ENCODE data around the gene DFFB.

The DFFB gene

GRCh38 chr1:3874736-3875135 is 17.5 kb downstream of the DFFB start:
- no peak for DNase-seq (ENCODE audit: low spot score)

- no peak for DNase-seq (ENCODE audit: low spot score)
Measured at GRCh38 chr1:3876716-3877115, 19.4 kb downstream of the DFFB start.

GRCh38 chr1:3879099-3879498 is 21.8 kb downstream of the DFFB start:
- no peak for DNase-seq (ENCODE audit: low spot score)

GRCh38 chr1:3879787-3880428 is 22.6 kb downstream of the DFFB start:
- DNase-seq (ENCODE audit: low spot score) = no peak

- no peak for DNase-seq (ENCODE audit: low spot score)
Measured at GRCh38 chr1:3880429-3881192, 23.3 kb downstream of the DFFB start.

GRCh38 chr1:3881193-3881480 is 23.9 kb downstream of the DFFB start:
- no peak for DNase-seq (ENCODE audit: low spot score)

- DNase-seq (ENCODE audit: low spot score) = no peak
Measured at GRCh38 chr1:3883194-3883925, 26.1 kb downstream of the DFFB start.

- no peak for DNase-seq (ENCODE audit: low spot score)
Measured at GRCh38 chr1:3884966-3885365, 27.7 kb downstream of the DFFB start.

GRCh38 chr1:3885611-3886010 is 28.3 kb downstream of the DFFB start:
- no peak for DNase-seq (ENCODE audit: low spot score)

- DNase-seq (ENCODE audit: low spot score) = no peak
Measured at GRCh38 chr1:3886106-3886670, 28.9 kb downstream of the DFFB start.

GRCh38 chr1:3886691-3887090 is 29.4 kb downstream of the DFFB start:
- no peak for DNase-seq (ENCODE audit: low spot score)

- DNase-seq (ENCODE audit: low spot score) = no peak
Measured at GRCh38 chr1:3888301-3888700, 31.0 kb downstream of the DFFB start.

GRCh38 chr1:3889936-3890335 is 32.7 kb downstream of the DFFB start:
- DNase-seq (ENCODE audit: low spot score) = no peak

GRCh38 chr1:3890389-3891328 is 33.4 kb downstream of the DFFB start:
- no peak for DNase-seq (ENCODE audit: low spot score)

GRCh38 chr1:3891329-3891865 is 34.1 kb downstream of the DFFB start:
- no peak for DNase-seq (ENCODE audit: low spot score)

GRCh38 chr1:3892748-3893147 is 35.5 kb downstream of the DFFB start:
- no peak for DNase-seq (ENCODE audit: low spot score)

GRCh38 chr1:3893190-3893589 is 35.9 kb downstream of the DFFB start:
- no peak for DNase-seq (ENCODE audit: low spot score)

- DNase-seq (ENCODE audit: low spot score) = no peak
Measured at GRCh38 chr1:3894626-3895278, 37.5 kb downstream of the DFFB start.

- DNase-seq (ENCODE audit: low spot score) = no peak
Measured at GRCh38 chr1:3895279-3895950, 38.1 kb downstream of the DFFB start.

- DNase-seq (ENCODE audit: low spot score) = no peak
Measured at GRCh38 chr1:3895951-3896325, 38.7 kb downstream of the DFFB start.

Data from hematopoietic multipotent progenitor cell treated with erythropoietin and hydrocortisone succinate and interleukin-3 and kit ligand, for 17 days (in vitro differentiated cells).